ENCODE data around the gene GAS2L3. TPM values are rescaled to one million over a fixed set of nuclear protein-coding genes. Genes with fewer than 3 reads are reported as not detected.
"Not testable (repeated sequence)": the region's sequence is repeated elsewhere in the genome, so short reads cannot be mapped to it uniquely, and the experiment has no call there.

Gene GAS2L3
- polyA plus RNA-seq, 1 donor (not counting 4 experiments of a cell fraction or from before 2014, with no cell fraction given) = 3.6 TPM

DNA sequence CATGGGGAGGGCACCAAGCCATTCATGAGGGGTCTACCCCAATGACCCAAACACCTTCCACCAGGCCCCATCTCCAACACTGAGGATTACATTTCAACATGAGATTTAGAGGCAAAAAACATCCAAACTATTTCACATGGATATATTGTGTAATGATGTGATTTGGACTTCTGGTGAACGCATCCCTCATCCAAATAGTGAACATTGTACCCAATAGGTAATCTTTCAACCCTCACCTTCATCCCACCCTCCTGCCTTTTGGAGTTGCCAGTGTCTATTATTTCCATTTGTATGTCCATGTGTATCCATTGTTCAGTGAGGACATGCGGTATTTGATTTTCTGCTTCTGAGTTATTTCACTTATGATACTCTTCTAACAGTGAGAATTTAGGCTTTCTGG, 16.1 kb upstream of the GAS2L3 start:
- Histone ChIP-seq H3K4me2 (ENCODE audit: control insufficient read depth, extremely low read depth, insufficient read depth, low read depth, low read length) (no peak overlapping the region), H3K9me1 (ENCODE audit: control insufficient read depth, extremely low read depth, insufficient read depth, low read length) (no peaks in the 10 kb centered on the region), H3K4me1 (ENCODE audit: control insufficient read depth, extremely low read depth, insufficient read depth, low read length) (no peaks in the 10 kb centered on the region), H3K79me2 (ENCODE audit: control insufficient read depth, insufficient read depth, low read length) (no peaks in the 10 kb centered on the region), H2AFZ (ENCODE audit: control insufficient read depth, low read length) (no peak overlapping the region), H3K9me3 (ENCODE audit: control insufficient read depth, low read depth, low read length) (no peaks in the 10 kb centered on the region), H3K9ac (ENCODE audit: control insufficient read depth, extremely low read depth, insufficient read depth, low read length) (no peak overlapping the region), H3K4me3 (ENCODE audit: control insufficient read depth in 2 of 3, extremely low read depth in 1 of 3, insufficient read depth in 2 of 3, low read depth in 1 of 3, low read length in 3 of 3) (no peak overlapping the region), H4K20me1 (ENCODE audit: control insufficient read depth, extremely low read depth, insufficient read depth, low read length) (no peaks in the 10 kb centered on the region), H3K36me3 (ENCODE audit: control insufficient read depth in 2 of 2, extremely low read depth in 1 of 2, insufficient read depth in 2 of 2, low read length in 2 of 2) (no peaks in the 10 kb centered on the region), H3K27ac (ENCODE audit: control insufficient read depth, insufficient read depth, low read length) (no peak overlapping the region), H3K27me3 (ENCODE audit: control insufficient read depth, extremely low read depth, insufficient read depth, low read length) (no peaks in the 10 kb centered on the region)
- dilution Hi-C loops (cut with MboI; ENCODE audit: extremely low pct_ligation_motif_present, low sequenced_read_pairs) = no loop called here
- DNase-seq (ENCODE audit: low read depth, low spot score) (no peak), FAIRE-seq (no peak)
- TF ChIP-seq, protein P1, sequence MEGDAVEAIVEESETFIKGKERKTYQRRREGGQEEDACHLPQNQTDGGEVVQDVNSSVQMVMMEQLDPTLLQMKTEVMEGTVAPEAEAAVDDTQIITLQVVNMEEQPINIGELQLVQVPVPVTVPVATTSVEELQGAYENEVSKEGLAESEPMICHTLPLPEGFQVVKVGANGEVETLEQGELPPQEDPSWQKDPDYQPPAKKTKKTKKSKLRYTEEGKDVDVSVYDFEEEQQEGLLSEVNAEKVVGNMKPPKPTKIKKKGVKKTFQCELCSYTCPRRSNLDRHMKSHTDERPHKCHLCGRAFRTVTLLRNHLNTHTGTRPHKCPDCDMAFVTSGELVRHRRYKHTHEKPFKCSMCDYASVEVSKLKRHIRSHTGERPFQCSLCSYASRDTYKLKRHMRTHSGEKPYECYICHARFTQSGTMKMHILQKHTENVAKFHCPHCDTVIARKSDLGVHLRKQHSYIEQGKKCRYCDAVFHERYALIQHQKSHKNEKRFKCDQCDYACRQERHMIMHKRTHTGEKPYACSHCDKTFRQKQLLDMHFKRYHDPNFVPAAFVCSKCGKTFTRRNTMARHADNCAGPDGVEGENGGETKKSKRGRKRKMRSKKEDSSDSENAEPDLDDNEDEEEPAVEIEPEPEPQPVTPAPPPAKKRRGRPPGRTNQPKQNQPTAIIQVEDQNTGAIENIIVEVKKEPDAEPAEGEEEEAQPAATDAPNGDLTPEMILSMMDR (optimal IDR thresholded peaks at IDR 0.05 in 1 of 3, IDR thresholded peaks at IDR 0.05 in 1 of 3, conservative IDR thresholded peaks at IDR 0.05 in 1 of 3; ENCODE audit: extremely low read depth in 1 of 3, insufficient read depth in 2 of 3, low read length in 3 of 3) = no peak
- no peak for TF ChIP-seq EZH2 (IDR thresholded peaks at IDR 0.05; ENCODE audit: low read length)

DNA sequence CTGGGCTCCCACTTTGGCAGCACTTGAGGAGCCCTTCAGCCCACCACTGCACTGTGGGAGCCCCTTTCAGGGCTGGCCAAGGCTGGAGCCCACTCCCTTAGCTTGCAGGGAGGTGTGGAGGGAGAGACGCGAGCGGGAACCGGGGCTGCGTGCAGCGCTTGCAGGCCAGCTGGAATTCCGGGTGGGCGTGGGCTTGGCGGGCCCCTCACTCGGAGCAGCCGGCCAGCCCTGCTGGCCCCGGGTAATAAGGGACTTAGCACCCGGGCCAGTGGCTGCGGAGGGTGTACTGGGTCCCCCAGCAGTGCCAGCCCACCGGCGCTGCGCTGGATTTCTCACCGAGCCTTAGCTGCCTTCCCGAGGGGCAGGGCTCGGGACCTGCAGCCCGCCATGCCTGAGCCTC, 14.2 kb upstream of the GAS2L3 start:
- H3K79me2 ChIP-seq (ENCODE audit: control insufficient read depth, insufficient read depth, low read length); dilution Hi-C loops (cut with MboI; ENCODE audit: extremely low pct_ligation_motif_present, low sequenced_read_pairs); H3K4me3 ChIP-seq (ENCODE audit: control insufficient read depth in 2 of 3, extremely low read depth in 1 of 3, insufficient read depth in 2 of 3, low read depth in 1 of 3, low read length in 3 of 3); H4K20me1 ChIP-seq (ENCODE audit: control insufficient read depth, extremely low read depth, insufficient read depth, low read length); H3K4me1 ChIP-seq (ENCODE audit: control insufficient read depth, extremely low read depth, insufficient read depth, low read length); H3K9ac ChIP-seq (ENCODE audit: control insufficient read depth, extremely low read depth, insufficient read depth, low read length); H2AFZ ChIP-seq (ENCODE audit: control insufficient read depth, low read length); H3K27ac ChIP-seq (ENCODE audit: control insufficient read depth, insufficient read depth, low read length); DNase-seq (ENCODE audit: low read depth, low spot score); H3K27me3 ChIP-seq (ENCODE audit: control insufficient read depth, extremely low read depth, insufficient read depth, low read length); H3K9me3 ChIP-seq (ENCODE audit: control insufficient read depth, low read depth, low read length); H3K4me2 ChIP-seq (ENCODE audit: control insufficient read depth, extremely low read depth, insufficient read depth, low read depth, low read length); H3K9me1 ChIP-seq (ENCODE audit: control insufficient read depth, extremely low read depth, insufficient read depth, low read length); FAIRE-seq; H3K36me3 ChIP-seq (ENCODE audit: control insufficient read depth in 2 of 2, extremely low read depth in 1 of 2, insufficient read depth in 2 of 2, low read length in 2 of 2): not testable (repeated sequence)

DNA sequence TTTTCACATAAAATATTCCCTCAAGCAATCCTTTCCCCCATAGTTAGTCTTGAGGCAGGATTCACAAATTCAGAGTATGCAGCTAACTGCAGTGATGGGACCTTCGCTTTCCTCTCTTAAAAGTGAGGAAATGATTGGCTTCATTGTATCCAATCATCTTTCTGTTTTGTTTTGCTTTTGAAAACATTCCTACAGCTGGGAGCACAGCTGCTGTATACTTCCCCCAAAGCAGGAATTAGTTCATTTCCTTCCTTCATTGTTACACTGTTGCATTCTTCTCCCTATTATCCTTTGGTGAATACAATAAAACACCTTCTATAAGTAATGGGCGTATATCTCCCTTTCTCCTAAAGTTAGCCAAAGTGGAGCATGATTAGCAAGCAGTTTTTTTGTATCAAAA, 9.4 kb upstream of the GAS2L3 start:
- Histone ChIP-seq H3K27ac (ENCODE audit: control insufficient read depth, insufficient read depth, low read length) (no peak overlapping the region), H3K9ac (ENCODE audit: control insufficient read depth, extremely low read depth, insufficient read depth, low read length) (no peak overlapping the region), H3K4me1 (ENCODE audit: control insufficient read depth, extremely low read depth, insufficient read depth, low read length) (no peaks in the 10 kb centered on the region), H4K20me1 (ENCODE audit: control insufficient read depth, extremely low read depth, insufficient read depth, low read length) (no peaks in the 10 kb centered on the region), H3K79me2 (ENCODE audit: control insufficient read depth, insufficient read depth, low read length) (no peaks in the 10 kb centered on the region), H3K27me3 (ENCODE audit: control insufficient read depth, extremely low read depth, insufficient read depth, low read length) (no peaks in the 10 kb centered on the region), H3K9me1 (ENCODE audit: control insufficient read depth, extremely low read depth, insufficient read depth, low read length) (no peaks in the 10 kb centered on the region), H3K9me3 (ENCODE audit: control insufficient read depth, low read depth, low read length) (no peaks in the 10 kb centered on the region), H3K4me2 (ENCODE audit: control insufficient read depth, extremely low read depth, insufficient read depth, low read depth, low read length) (no peak overlapping the region), H3K36me3 (ENCODE audit: control insufficient read depth in 2 of 2, extremely low read depth in 1 of 2, insufficient read depth in 2 of 2, low read length in 2 of 2) (no peaks in the 10 kb centered on the region), H3K4me3 (ENCODE audit: control insufficient read depth in 2 of 3, extremely low read depth in 1 of 3, insufficient read depth in 2 of 3, low read depth in 1 of 3, low read length in 3 of 3) (no peak overlapping the region), H2AFZ (ENCODE audit: control insufficient read depth, low read length) (no peak overlapping the region)
- FAIRE-seq (no peak), DNase-seq (ENCODE audit: low read depth, low spot score) (no peak)
- dilution Hi-C loops (cut with MboI; ENCODE audit: extremely low pct_ligation_motif_present, low sequenced_read_pairs) = no loop called here
- TF ChIP-seq, protein P1 (optimal IDR thresholded peaks at IDR 0.05 in 1 of 3, IDR thresholded peaks at IDR 0.05 in 1 of 3, conservative IDR thresholded peaks at IDR 0.05 in 1 of 3; ENCODE audit: extremely low read depth in 1 of 3, insufficient read depth in 2 of 3, low read length in 3 of 3) = no peak
- no peak for TF ChIP-seq EZH2 (IDR thresholded peaks at IDR 0.05; ENCODE audit: low read length)
